ENCODE results near the gene NRAS. TPM values are rescaled to one million over a fixed set of nuclear protein-coding genes. Genes with fewer than 3 reads are reported as not detected.
A peak's percentile ranks its signal among the peaks of the same experiment; 100 is the strongest.

NRAS gene
- total RNA-seq, 2 experiments from 2014 or later = 28.9 to 30.4 TPM

- H3K9me3 Mint-ChIP-seq = no peaks in the 10 kb centered on the region
- ATAC-seq (ENCODE audit: poor library complexity) (peak; percentile 34), DNase-seq (peak in 3 of 14 experiments; percentile 30 to 34 (median 32))
- peaks cover 12% of the 10 kb centered on the region for H3K4me1 Mint-ChIP-seq (ENCODE audit: low read depth)
- Histone ChIP-seq H3K4me1 (ENCODE audit: insufficient read depth, low read length) (peaks cover 14% of the 10 kb centered on the region), H3K4me3 (ENCODE audit: low read length) (no peak overlapping the region), H3K27ac (ENCODE audit: low read depth in 1 of 2, low read length in 2 of 2) (no peak overlapping the region), H3K36me3 (ENCODE audit: insufficient read depth, low read length) (no peaks in the 10 kb centered on the region), H3K9me3 (ENCODE audit: control insufficient read depth in 1 of 2, insufficient read depth in 1 of 2, low read length in 2 of 2) (no peaks in the 10 kb centered on the region), H3K27me3 (ENCODE audit: control insufficient read depth in 1 of 2, insufficient read depth in 2 of 2, low read length in 2 of 2) (peaks cover 5 to 8% of the 10 kb centered on the region in 2 experiments)
- H3K27ac Mint-ChIP-seq = no peak overlapping the region
- H3K27me3 Mint-ChIP-seq = peaks cover 30% of the 10 kb centered on the region
- ChIA-PET POLR2A (interaction anchor here (2.0 to 2.4 kb wide), 2 partner anchors 45 to 160 kb away, joined by 7 to 10 read pairs; partner anchors contain the start of genes NRAS and TRIM33), CTCF (no interaction called here)
- TF ChIP-seq CTCF (IDR thresholded peaks at IDR 0.05) = peak; percentile 51
- intact Hi-C loops (cut with DNase I, micrococcal nuclease) = loop anchor here (1.0 to 10.0 kb wide), 8 partner anchors 45 to 692 kb away; partner anchors contain the start of genes NRAS (in 2 of the 2), BCAS2 (in 1 of the 2), CSDE1 (in 1 of the 2) and OLFML3 (in 1 of the 2)
- peak overlapping the region; percentile 61 for H3K4me3 Mint-ChIP-seq
- H3K36me3 Mint-ChIP-seq (ENCODE audit: low read depth) = peaks cover 4% of the 10 kb centered on the region
Measured at GRCh38 chr1:114671011-114671938, 45.3 kb downstream of the NRAS start.

GRCh38 chr1:114670083-114671010, 46.2 kb downstream of the NRAS start:
- peaks cover 5 to 8% of the 10 kb centered on the region in 2 experiments for H3K27me3 ChIP-seq (ENCODE audit: control insufficient read depth in 1 of 2, insufficient read depth in 2 of 2, low read length in 2 of 2)
- peaks cover 28% of the 10 kb centered on the region for H3K27me3 Mint-ChIP-seq

More at GRCh38 chr1:114670083-114671010, 46.2 kb downstream of the NRAS start:
- Histone ChIP-seq H3K9me3 (ENCODE audit: control insufficient read depth in 1 of 2, insufficient read depth in 1 of 2, low read length in 2 of 2) (no peaks in the 10 kb centered on the region), H3K4me1 (ENCODE audit: insufficient read depth, low read length) (peaks cover 14% of the 10 kb centered on the region), H3K36me3 (ENCODE audit: insufficient read depth, low read length) (no peaks in the 10 kb centered on the region), H3K4me3 (ENCODE audit: low read length) (peak overlapping the region; percentile 81), H3K27ac (ENCODE audit: low read depth in 1 of 2, low read length in 2 of 2) (no peak overlapping the region)
- peak overlapping the region; percentile 77 for H3K27ac Mint-ChIP-seq
- ATAC-seq (ENCODE audit: poor library complexity) = peak; percentile 94
- POLR2A ChIA-PET = interaction anchor here (0.7 to 2.4 kb wide), 7 partner anchors 10 to 332 kb away, joined by 3 to 10 read pairs (median 3); partner anchors contain the start of genes BCAS2, CSDE1, NRAS and TRIM33
- peaks cover 4% of the 10 kb centered on the region for H3K36me3 Mint-ChIP-seq (ENCODE audit: low read depth)
- TF ChIP-seq CTCF (IDR thresholded peaks at IDR 0.05) = no peak
- H3K4me1 Mint-ChIP-seq (ENCODE audit: low read depth) = peaks cover 12% of the 10 kb centered on the region
- DNase-seq = peak; percentile 74 to 93 (median 84)
- intact Hi-C loops (cut with DNase I, micrococcal nuclease) = loop anchor here (1.0 to 10.0 kb wide), 8 partner anchors 46 to 692 kb away; partner anchors contain the start of genes NRAS (in 2 of the 2), BCAS2 (in 1 of the 2), CSDE1 (in 1 of the 2) and OLFML3 (in 1 of the 2)
- H3K4me3 Mint-ChIP-seq = peak overlapping the region; percentile 99
- no peaks in the 10 kb centered on the region for H3K9me3 Mint-ChIP-seq
- CTCF ChIA-PET = no interaction called here
